Loucy (cell line): ENCODE results near the gene MYH14.

ENCODE experiments used
- H2AFZ ChIP-seq: fragments of 200-600 bp; sonication (generic); 2 replicates; pipeline ENCODE4 v1.6.0; 2016; ENCODE audit warnings: antibody characterized with exemption, mild to moderate bottlenecking, low read length, moderate library complexity
- H3F3A ChIP-seq: fragments of 200-600 bp; 2 replicates; pipeline ENCODE4 v1.6.0; 2016; ENCODE audit warnings: antibody characterized with exemption, low read depth, mild to moderate bottlenecking
- H3K27me3 ChIP-seq: fragments of 200-600 bp; sonication (generic); 2 replicates; pipeline ENCODE4 v1.6.1; 2014; ENCODE audit warnings: low read length, mild to moderate bottlenecking; ENCODE audit not compliant: insufficient read depth, poor library complexity, severe bottlenecking
- H3K36me3 ChIP-seq: fragments of 200-600 bp; sonication (generic); 2 replicates; pipeline ENCODE4 v1.6.1; 2016; ENCODE audit warnings: low read length; ENCODE audit not compliant: insufficient read depth
- H3K4me1 ChIP-seq: fragments of 200-600 bp; sonication (generic); 2 replicates; pipeline ENCODE4 v1.5.1; 2014; ENCODE audit warnings: low read length, mild to moderate bottlenecking; ENCODE audit not compliant: insufficient read depth, poor library complexity, severe bottlenecking
- H3K4me2 ChIP-seq: fragments of 200-600 bp; sonication (generic); 2 replicates; pipeline ENCODE4 v1.6.0; 2014; ENCODE audit warnings: antibody characterized with exemption, low read length, low read depth, mild to moderate bottlenecking; ENCODE audit not compliant: poor library complexity, severe bottlenecking
- H3K4me3 ChIP-seq: fragments of 200-600 bp; sonication (generic); 2 replicates; pipeline ENCODE4 v1.5.1; 2014; ENCODE audit warnings: low read length, mild to moderate bottlenecking, mixed read lengths; ENCODE audit not compliant: poor library complexity, severe bottlenecking
- H3K79me2 ChIP-seq: fragments of 200-600 bp; sonication (generic); 2 replicates; pipeline ENCODE4 v1.6.1; 2014; ENCODE audit warnings: low read length; ENCODE audit not compliant: insufficient read depth
- H3K9ac ChIP-seq: fragments of 200-600 bp; sonication (generic); 2 replicates; pipeline ENCODE4 v1.6.0; 2014; ENCODE audit warnings: mild to moderate bottlenecking, low read depth, low read length, moderate library complexity; ENCODE audit not compliant: poor library complexity, severe bottlenecking
- H3K9me2 ChIP-seq: fragments of 200-600 bp; sonication (generic); replicated peaks from 2 replicates; pipeline ENCODE4 v1.6.1; 2016; ENCODE audit warnings: low read depth, low read length, mixed read lengths
- H3K9me3 ChIP-seq: fragments of 200-600 bp; sonication (generic); 2 replicates; pipeline ENCODE4 v1.6.1; 2014; ENCODE audit warnings: mild to moderate bottlenecking, antibody characterized with exemption, low read length, low read depth; ENCODE audit not compliant: insufficient read depth
- H4K20me1 ChIP-seq: fragments of 200-600 bp; sonication (generic); 2 replicates; pipeline ENCODE4 v1.6.0; 2014; ENCODE audit warnings: antibody characterized with exemption, low read length, mild to moderate bottlenecking; ENCODE audit not compliant: insufficient read depth, poor library complexity, severe bottlenecking
- CTCF ChIP-seq: fragments of 200-600 bp; sonication (generic); conservative IDR thresholded peaks from 2 replicates; pipeline ENCODE4 v1.5.1; 2014; ENCODE audit warnings: mild to moderate bottlenecking, antibody characterized with exemption, low read length
- EZH2phosphoT487 ChIP-seq: fragments of 200-600 bp; IDR thresholded peaks from 2 replicates; pipeline ENCODE4 v1.6.1; 2018; ENCODE audit warnings: antibody characterized with exemption, mild to moderate bottlenecking, moderate library complexity, borderline replicate concordance

Gene MYH14

GRCh38 chr19:50173127-50173526, 30.3 kb upstream of the MYH14 start:
- H3K9me2 ChIP-seq: no peaks in the 10 kb centered on the region
- no peak overlapping the region for H3K4me2 ChIP-seq
- H3K4me3 ChIP-seq: no peak overlapping the region
- 0 out of 2 replicates have a peak, but pooled peaks cover 3% of the 10 kb centered on the region for H3K9me3 ChIP-seq
- H4K20me1 ChIP-seq: no peaks in the 10 kb centered on the region
- no peaks in the 10 kb centered on the region for H3F3A ChIP-seq
- H3K79me2 ChIP-seq: no peaks in the 10 kb centered on the region
- H3K27me3 ChIP-seq: no peaks in the 10 kb centered on the region
- H3K9ac ChIP-seq: no peak overlapping the region
- no peaks in the 10 kb centered on the region for H3K36me3 ChIP-seq
- H2AFZ ChIP-seq: no peak overlapping the region
- TF ChIP-seq EZH2phosphoT487 (no peak), CTCF (no peak)
- H3K4me1 ChIP-seq: no peaks in the 10 kb centered on the region

- Histone ChIP-seq H3F3A (no peaks in the 10 kb centered on the region), H3K4me1 (no peaks in the 10 kb centered on the region), H3K9ac (no peak overlapping the region), H3K36me3 (no peaks in the 10 kb centered on the region), H3K9me2 (no peaks in the 10 kb centered on the region), H2AFZ (no peak overlapping the region), H3K4me3 (no peak overlapping the region), H3K79me2 (no peaks in the 10 kb centered on the region), H3K9me3 (0 out of 2 replicates have a peak, but pooled peaks cover 3% of the 10 kb centered on the region), H4K20me1 (no peaks in the 10 kb centered on the region), H3K4me2 (no peak overlapping the region), H3K27me3 (no peaks in the 10 kb centered on the region)
- TF ChIP-seq EZH2phosphoT487: no peak
- no peak for TF ChIP-seq CTCF
Observed at GRCh38 chr19:50174100-50174793, 29.2 kb upstream of the MYH14 start.

GRCh38 chr19:50175924-50176323, 27.5 kb upstream of the MYH14 start:
- Histone ChIP-seq H3K9me3 (no peaks in the 10 kb centered on the region), H3K27me3 (no peaks in the 10 kb centered on the region), H3K4me1 (no peaks in the 10 kb centered on the region), H4K20me1 (no peaks in the 10 kb centered on the region), H3K36me3 (no peaks in the 10 kb centered on the region), H3K9ac (no peak overlapping the region), H2AFZ (no peak overlapping the region), H3K9me2 (no peaks in the 10 kb centered on the region), H3K4me3 (no peak overlapping the region), H3F3A (no peaks in the 10 kb centered on the region), H3K79me2 (no peaks in the 10 kb centered on the region), H3K4me2 (no peak overlapping the region)
- TF ChIP-seq CTCF: no peak
